ENCODE measurements around the gene KRTAP5-9. TPM values are rescaled to one million over a fixed set of nuclear protein-coding genes. Genes with fewer than 3 reads are reported as not detected.

Gene KRTAP5-9
- total RNA-seq, 1 donor from 2014 or later, result not detected

- no peak for DNase-seq (ENCODE audit: extremely low spot score, unreplicated experiment)
- peaks cover 2% of the 10 kb centered on the region for H3K36me3 Mint-ChIP-seq (ENCODE audit: unreplicated experiment)
- no peaks in the 10 kb centered on the region for H3K4me1 Mint-ChIP-seq (ENCODE audit: unreplicated experiment)
Measured at GRCh38 chr11:71557257-71557656, 9.0 kb downstream of the KRTAP5-9 start.

GRCh38 chr11:71558996-71559395, 10.8 kb downstream of the KRTAP5-9 start:
- H3K9me3 Mint-ChIP-seq (ENCODE audit: unreplicated experiment), result peaks cover 10% of the 10 kb centered on the region
- no peaks in the 10 kb centered on the region for H3K4me1 Mint-ChIP-seq (ENCODE audit: unreplicated experiment)
- H3K36me3 Mint-ChIP-seq (ENCODE audit: unreplicated experiment), result peaks cover 2% of the 10 kb centered on the region
- no peak overlapping the region for H3K4me3 Mint-ChIP-seq (ENCODE audit: unreplicated experiment)
- TF ChIP-seq, protein P1, sequence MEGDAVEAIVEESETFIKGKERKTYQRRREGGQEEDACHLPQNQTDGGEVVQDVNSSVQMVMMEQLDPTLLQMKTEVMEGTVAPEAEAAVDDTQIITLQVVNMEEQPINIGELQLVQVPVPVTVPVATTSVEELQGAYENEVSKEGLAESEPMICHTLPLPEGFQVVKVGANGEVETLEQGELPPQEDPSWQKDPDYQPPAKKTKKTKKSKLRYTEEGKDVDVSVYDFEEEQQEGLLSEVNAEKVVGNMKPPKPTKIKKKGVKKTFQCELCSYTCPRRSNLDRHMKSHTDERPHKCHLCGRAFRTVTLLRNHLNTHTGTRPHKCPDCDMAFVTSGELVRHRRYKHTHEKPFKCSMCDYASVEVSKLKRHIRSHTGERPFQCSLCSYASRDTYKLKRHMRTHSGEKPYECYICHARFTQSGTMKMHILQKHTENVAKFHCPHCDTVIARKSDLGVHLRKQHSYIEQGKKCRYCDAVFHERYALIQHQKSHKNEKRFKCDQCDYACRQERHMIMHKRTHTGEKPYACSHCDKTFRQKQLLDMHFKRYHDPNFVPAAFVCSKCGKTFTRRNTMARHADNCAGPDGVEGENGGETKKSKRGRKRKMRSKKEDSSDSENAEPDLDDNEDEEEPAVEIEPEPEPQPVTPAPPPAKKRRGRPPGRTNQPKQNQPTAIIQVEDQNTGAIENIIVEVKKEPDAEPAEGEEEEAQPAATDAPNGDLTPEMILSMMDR (IDR thresholded peaks at IDR 0.05), result no peak
- no peak overlapping the region for H3K27ac Mint-ChIP-seq (ENCODE audit: unreplicated experiment)
- DNase-seq (ENCODE audit: extremely low spot score, unreplicated experiment), result no peak
- peaks cover 26% of the 10 kb centered on the region for H3K27me3 Mint-ChIP-seq (ENCODE audit: unreplicated experiment)

More at GRCh38 chr11:71557257-71557656, 9.0 kb downstream of the KRTAP5-9 start:
- Mint-ChIP-seq H3K27ac (ENCODE audit: unreplicated experiment) (no peak overlapping the region), H3K9me3 (ENCODE audit: unreplicated experiment) (peaks cover 10% of the 10 kb centered on the region), H3K4me3 (ENCODE audit: unreplicated experiment) (no peak overlapping the region), H3K27me3 (ENCODE audit: unreplicated experiment) (peaks cover 13% of the 10 kb centered on the region)
- TF ChIP-seq, protein P1 (IDR thresholded peaks at IDR 0.05), result no peak

GRCh38 chr11:71562120-71562519, 13.9 kb downstream of the KRTAP5-9 start:
- no peak for DNase-seq (ENCODE audit: extremely low spot score, unreplicated experiment)
- H3K27ac Mint-ChIP-seq (ENCODE audit: unreplicated experiment), result no peak overlapping the region
- H3K4me3 Mint-ChIP-seq (ENCODE audit: unreplicated experiment), result no peak overlapping the region
- H3K4me1 Mint-ChIP-seq (ENCODE audit: unreplicated experiment), result no peaks in the 10 kb centered on the region
- peaks cover 2% of the 10 kb centered on the region for H3K36me3 Mint-ChIP-seq (ENCODE audit: unreplicated experiment)
- H3K9me3 Mint-ChIP-seq (ENCODE audit: unreplicated experiment), result peaks cover 10% of the 10 kb centered on the region
- TF ChIP-seq, protein P1 (IDR thresholded peaks at IDR 0.05), result no peak
- H3K27me3 Mint-ChIP-seq (ENCODE audit: unreplicated experiment), result peaks cover 40% of the 10 kb centered on the region

DNA sequence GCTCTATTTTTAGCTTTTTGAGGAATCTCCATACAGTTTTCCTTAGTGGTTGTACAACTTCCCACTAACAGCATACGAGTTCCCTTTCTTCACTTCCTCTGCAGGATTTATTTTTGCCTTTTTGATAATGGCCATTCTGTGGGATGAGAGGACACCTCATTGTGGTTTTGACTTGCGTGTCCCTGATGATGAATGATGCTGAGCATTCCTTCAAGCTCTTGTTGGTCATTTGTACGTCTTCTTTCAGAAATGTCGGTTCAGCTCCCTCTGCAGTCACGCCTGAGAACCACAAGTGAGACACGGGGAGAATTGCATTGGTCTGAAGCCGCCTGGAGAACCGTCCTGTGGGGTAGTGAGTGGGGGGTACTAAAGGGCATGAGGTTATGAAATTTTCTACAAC, 15.2 kb downstream of the KRTAP5-9 start:
- Mint-ChIP-seq H3K9me3 (ENCODE audit: unreplicated experiment) (peaks cover 10% of the 10 kb centered on the region), H3K27ac (ENCODE audit: unreplicated experiment) (no peak overlapping the region), H3K4me3 (ENCODE audit: unreplicated experiment) (no peak overlapping the region), H3K27me3 (ENCODE audit: unreplicated experiment) (peaks cover 48% of the 10 kb centered on the region), H3K36me3 (ENCODE audit: unreplicated experiment) (peaks cover 2% of the 10 kb centered on the region), H3K4me1 (ENCODE audit: unreplicated experiment) (no peaks in the 10 kb centered on the region)
- DNase-seq (ENCODE audit: extremely low spot score, unreplicated experiment), result no peak
- TF ChIP-seq, protein P1 (IDR thresholded peaks at IDR 0.05), result no peak

GRCh38 chr11:71564430-71564829, 16.2 kb downstream of the KRTAP5-9 start:
- DNase-seq (ENCODE audit: extremely low spot score, unreplicated experiment), result no peak
- H3K4me3 Mint-ChIP-seq (ENCODE audit: unreplicated experiment), result no peak overlapping the region
- TF ChIP-seq, protein P1 (IDR thresholded peaks at IDR 0.05), result no peak
- H3K4me1 Mint-ChIP-seq (ENCODE audit: unreplicated experiment), result no peaks in the 10 kb centered on the region
- H3K36me3 Mint-ChIP-seq (ENCODE audit: unreplicated experiment), result peaks cover 2% of the 10 kb centered on the region
- H3K27me3 Mint-ChIP-seq (ENCODE audit: unreplicated experiment), result peaks cover 48% of the 10 kb centered on the region
- no peak overlapping the region for H3K27ac Mint-ChIP-seq (ENCODE audit: unreplicated experiment)
- H3K9me3 Mint-ChIP-seq (ENCODE audit: unreplicated experiment), result peaks cover 10% of the 10 kb centered on the region
